HG03520 (cell line): ENCODE results near the gene TGFBR2.
A peak's percentile ranks its signal among the peaks of the same experiment; 100 is the strongest.

Experiments used
- ATAC-seq: cut with Tn5 transposase; IDR thresholded peaks from one replicate; pipeline ENCODE4 v1.9.1; 2021; ENCODE audit warnings: mild to moderate bottlenecking, moderate library complexity; ENCODE audit not compliant: unreplicated experiment

Gene TGFBR2

GRCh38 chr3:30600572-30600971, 5.8 kb upstream of the TGFBR2 start:
- ATAC-seq = no peak

- no peak for ATAC-seq
These were observed 3.5 kb upstream of the TGFBR2 start for GRCh38 chr3:30602946-30603345.

GRCh38 chr3:30604093-30604492, 2.3 kb upstream of the TGFBR2 start:
- no peak for ATAC-seq

DNA sequence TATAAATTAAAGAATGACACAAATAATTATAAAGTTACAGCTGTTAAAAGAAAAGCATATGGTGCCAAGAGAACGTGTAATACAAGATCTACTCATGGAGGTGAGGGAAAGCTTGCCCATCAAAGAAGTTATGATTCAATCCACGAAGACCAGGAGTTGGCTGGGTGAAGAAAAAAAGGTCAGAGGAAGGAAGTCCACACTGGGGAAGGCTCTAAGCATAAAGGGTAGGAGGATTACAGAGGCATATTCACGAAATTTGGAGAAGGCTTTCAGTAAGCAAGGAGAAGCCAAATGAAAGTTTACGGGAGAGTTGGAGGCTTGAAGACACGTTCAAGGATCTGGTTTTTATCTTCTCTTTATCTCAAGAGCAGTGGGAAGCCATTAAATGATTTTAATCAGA, 1.8 kb upstream of the TGFBR2 start:
- ATAC-seq = no peak

DNA sequence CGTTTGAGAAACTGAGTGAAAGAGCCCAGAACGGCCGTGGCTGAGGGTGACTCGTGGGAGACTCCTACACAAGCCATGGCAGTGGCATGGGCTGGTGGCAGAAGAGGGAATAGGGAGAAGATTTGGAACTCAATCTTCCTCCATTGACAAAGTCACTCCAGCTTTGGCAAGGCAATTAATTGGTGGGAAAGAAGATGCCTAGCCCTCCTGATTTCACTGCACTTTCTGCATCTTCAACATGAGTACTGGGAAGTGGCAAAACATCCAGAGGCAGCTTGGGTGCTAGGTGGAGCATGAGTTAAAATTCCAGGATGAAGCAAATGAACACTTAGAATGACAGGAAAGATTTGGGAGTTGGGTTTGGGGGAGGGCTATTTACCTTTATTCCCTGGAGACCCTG, 1.4 kb upstream of the TGFBR2 start:
- no peak for ATAC-seq

DNA sequence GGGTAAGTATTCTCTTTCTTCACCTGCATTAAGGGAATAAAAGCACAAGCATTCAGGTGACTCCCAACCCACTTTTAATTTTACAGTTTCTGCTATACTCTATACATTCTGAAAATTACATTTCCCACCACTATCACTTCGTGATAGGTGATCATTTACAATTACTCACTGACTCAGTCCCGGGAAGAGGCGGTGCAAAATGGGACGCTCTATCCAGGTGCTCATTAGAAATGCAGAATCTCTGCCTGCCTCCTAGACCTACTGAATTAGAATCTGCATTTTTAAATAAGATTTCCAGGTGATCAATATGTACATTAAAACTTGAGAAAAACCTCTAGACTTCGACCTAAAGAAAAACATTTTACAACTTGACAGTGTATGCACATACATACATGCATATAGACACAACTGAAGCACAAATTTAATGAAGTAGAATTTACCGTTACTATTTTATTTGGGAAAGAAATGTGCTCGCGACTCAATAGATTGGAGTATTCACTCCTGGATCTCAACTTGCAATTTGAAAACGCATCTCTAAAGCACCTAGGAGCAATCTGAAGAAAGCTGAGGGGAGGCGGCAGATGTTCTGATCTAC, 598 bp upstream of the TGFBR2 start:
- ATAC-seq = no peak

GRCh38 chr3:30607032-30607833, 832 bp downstream of the TGFBR2 start:
- peak; percentile 35 for ATAC-seq

- ATAC-seq = no peak
These were observed 2.2 kb downstream of the TGFBR2 start for GRCh38 chr3:30608598-30608947.

GRCh38 chr3:30609930-30610701, 3.7 kb downstream of the TGFBR2 start:
- no peak for ATAC-seq

DNA sequence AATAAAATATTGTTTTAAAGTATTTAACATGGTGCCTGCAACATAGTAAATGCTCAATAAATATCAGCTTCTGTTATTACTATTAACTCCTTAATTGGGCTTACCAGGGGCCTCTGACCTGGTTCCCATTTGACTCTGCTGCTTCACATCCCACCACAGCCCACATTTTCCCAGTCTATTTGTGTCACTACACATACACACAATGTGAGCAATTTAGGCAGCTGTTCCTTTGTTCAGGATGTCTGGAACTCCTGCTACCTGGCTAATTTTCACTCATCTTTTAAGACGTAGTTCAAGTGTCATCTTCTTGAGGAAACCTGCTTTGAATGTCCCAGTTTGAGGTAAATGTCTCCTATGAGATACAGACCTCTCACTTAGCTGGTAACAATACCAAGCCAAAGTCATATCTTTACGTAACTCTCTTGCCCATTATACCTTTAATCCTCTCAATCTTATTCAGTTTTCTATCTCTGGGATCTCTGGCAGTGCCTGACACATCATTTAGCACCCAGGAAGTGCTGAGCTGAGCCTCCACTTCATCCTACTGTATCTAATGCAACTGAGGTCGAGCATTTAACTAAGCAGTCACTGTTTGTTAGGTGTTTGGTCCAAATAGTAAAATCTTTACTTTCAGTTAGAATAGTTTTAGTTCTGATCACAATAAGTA, 4.4 kb downstream of the TGFBR2 start:
- no peak for ATAC-seq

GRCh38 chr3:30611613-30612436, 5.4 kb downstream of the TGFBR2 start:
- no peak for ATAC-seq

GRCh38 chr3:30612437-30613132, 6.2 kb downstream of the TGFBR2 start:
- ATAC-seq = no peak

GRCh38 chr3:30613133-30613825, 6.9 kb downstream of the TGFBR2 start:
- no peak for ATAC-seq

- ATAC-seq = no peak
These were observed 8.0 kb downstream of the TGFBR2 start for GRCh38 chr3:30614373-30614772.

DNA sequence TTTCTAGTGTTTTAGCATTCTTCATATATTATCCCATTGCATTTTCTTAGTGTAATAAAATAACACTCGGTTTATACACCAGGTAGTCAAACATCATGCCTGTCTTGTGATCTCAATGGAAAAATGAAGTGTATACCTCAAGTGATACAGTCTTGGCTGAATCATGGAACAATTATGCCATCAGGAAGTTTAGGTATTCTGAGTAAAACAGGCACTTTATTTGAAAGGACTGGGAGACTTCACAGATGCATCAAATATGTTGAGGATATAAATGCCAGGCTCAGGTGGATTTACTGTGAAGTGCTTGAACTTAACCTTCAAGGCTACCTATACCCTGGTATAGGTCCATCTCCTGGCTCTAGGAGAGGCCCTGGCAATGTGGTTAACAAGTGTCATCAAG, 8.5 kb downstream of the TGFBR2 start:
- no peak for ATAC-seq

DNA sequence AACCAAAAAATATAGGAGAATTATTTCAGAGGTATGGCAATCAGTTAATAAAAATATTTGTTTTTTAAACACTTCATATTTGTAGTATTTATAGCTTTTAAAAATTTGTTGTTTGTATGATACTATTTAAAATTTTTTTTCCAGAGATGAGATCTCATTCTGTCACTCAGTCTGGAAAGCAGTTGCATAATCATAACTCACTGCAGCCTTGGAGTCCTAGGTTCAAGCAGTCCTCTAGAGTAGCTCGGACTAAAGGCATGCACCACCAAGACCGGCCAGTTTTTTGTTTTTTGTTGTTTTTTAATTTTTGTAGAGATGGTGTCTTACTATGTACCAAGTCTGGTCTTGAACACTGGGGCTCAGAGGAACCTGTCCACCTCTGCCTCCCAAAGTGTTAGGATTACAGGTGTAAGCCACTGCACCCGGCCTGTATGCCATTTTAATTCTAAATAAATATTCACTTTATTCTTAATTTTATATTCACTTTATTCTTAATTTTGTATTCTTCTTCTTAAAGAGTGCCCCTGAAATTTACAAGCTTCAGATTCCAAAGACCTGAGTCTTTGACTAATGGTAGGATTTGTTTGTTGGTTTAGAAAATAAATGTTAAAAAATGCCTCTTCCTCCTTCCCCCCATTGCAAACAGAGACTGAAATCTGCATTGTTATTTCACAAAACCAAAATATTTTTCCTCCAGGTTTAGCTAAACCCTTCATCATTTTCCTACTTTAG, 9.4 kb downstream of the TGFBR2 start:
- ATAC-seq = no peak

- ATAC-seq = no peak
These were observed 10.1 kb downstream of the TGFBR2 start for GRCh38 chr3:30616347-30617027.

DNA sequence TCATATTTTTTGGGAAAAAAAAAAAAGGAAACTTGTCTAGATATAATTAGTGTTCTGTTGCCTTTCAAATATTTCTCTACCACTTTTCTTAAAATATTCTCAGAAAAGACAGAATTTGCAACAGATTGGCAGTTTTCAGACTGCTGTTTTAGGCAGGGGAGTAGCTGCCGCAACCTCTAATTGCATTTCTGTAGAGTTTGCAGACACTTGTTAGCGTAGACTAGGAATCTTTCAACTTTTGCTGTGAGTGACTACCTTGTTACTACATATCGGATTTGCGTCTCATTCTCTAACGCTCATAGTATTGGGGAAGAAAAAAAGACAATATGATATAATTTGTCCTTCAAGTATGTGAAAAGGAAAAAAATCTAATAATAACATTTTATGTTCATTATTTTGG, 10.7 kb downstream of the TGFBR2 start:
- ATAC-seq = no peak
